DOHH2 (cell line): Measurements from ENCODE around the gene GMDS.

Source experiments
- H3F3A ChIP-seq: fragments of 200-600 bp; sonication (generic), shearing (Covaris generic); 2 replicates; pipeline ENCODE4 v1.6.0; 2016; ENCODE audit warnings: antibody characterized with exemption, mild to moderate bottlenecking; ENCODE audit not compliant: control insufficient read depth, insufficient read depth
- H3K27ac ChIP-seq: fragments of 200-600 bp; sonication (generic); 2 replicates; pipeline ENCODE4 v1.5.1; 2014; ENCODE audit warnings: low read depth, mild to moderate bottlenecking, low read length, moderate library complexity
- H3K27me3 ChIP-seq: fragments of 200-600 bp; sonication (generic); 2 replicates; pipeline ENCODE4 v1.6.1; 2014; ENCODE audit warnings: mild to moderate bottlenecking, low read length, mixed read lengths; ENCODE audit not compliant: control insufficient read depth
- H3K36me3 ChIP-seq: fragments of 200-600 bp; sonication (generic); 2 replicates; pipeline ENCODE4 v1.6.1; 2014; ENCODE audit warnings: mild to moderate bottlenecking, low read length, moderate library complexity, mixed read lengths; ENCODE audit not compliant: control insufficient read depth
- H3K4me1 ChIP-seq: fragments of 200-600 bp; sonication (generic); 2 replicates; pipeline ENCODE4 v1.6.1; 2014; ENCODE audit warnings: mild to moderate bottlenecking, low read length, mixed read lengths; ENCODE audit not compliant: control insufficient read depth
- H3K4me2 ChIP-seq: fragments of 200-600 bp; sonication (generic); 2 replicates; pipeline ENCODE4 v1.6.0; 2014; ENCODE audit warnings: mild to moderate bottlenecking, low read length, moderate library complexity
- H3K4me3 ChIP-seq: fragments of 200-600 bp; sonication (generic); 2 replicates; pipeline ENCODE4 v1.5.1; 2014; ENCODE audit warnings: mild to moderate bottlenecking, low read length, mixed read lengths
- H3K79me2 ChIP-seq: fragments of 200-600 bp; sonication (generic); 2 replicates; pipeline ENCODE4 v1.6.1; 2014; ENCODE audit warnings: mild to moderate bottlenecking, low read length, mixed read lengths; ENCODE audit not compliant: control insufficient read depth
- H3K9me2 ChIP-seq: fragments of 200-600 bp; sonication (generic); replicated peaks from 2 replicates; pipeline ENCODE4 v1.6.1; 2014; ENCODE audit warnings: mild to moderate bottlenecking, low read length, mixed read lengths; ENCODE audit not compliant: control insufficient read depth
- H3K9me3 ChIP-seq: fragments of 200-600 bp; sonication (generic); 2 replicates; pipeline ENCODE4 v1.6.1; 2014; ENCODE audit warnings: antibody characterized with exemption, low read length, mixed read lengths; ENCODE audit not compliant: control insufficient read depth, insufficient read depth
- H4K20me1 ChIP-seq: fragments of 200-600 bp; sonication (generic); 2 replicates; pipeline ENCODE4 v1.6.0; 2014; ENCODE audit warnings: low read depth, mild to moderate bottlenecking, antibody characterized with exemption, low read length, moderate library complexity; ENCODE audit not compliant: control insufficient read depth, insufficient read depth
- CTCF ChIP-seq: fragments of 200-600 bp; sonication (generic); IDR thresholded peaks from one replicate; pipeline ENCODE4 v1.5.1; 2014; ENCODE audit warnings: antibody characterized with exemption, mild to moderate bottlenecking, low read depth, low read length; ENCODE audit not compliant: poor library complexity, severe bottlenecking
- EZH2phosphoT487 ChIP-seq: fragments of 200-600 bp; sonication (generic); IDR thresholded peaks from 2 replicates; pipeline ENCODE4 v1.6.1; 2017; ENCODE audit warnings: borderline replicate concordance, mild to moderate bottlenecking, antibody characterized with exemption, low read length, moderate library complexity, mixed read lengths

Gene GMDS

GRCh38 chr6:1689141-1689540 lies 556.3 kb downstream of the GMDS start:
- H3K9me3 ChIP-seq, result no peaks in the 10 kb centered on the region
- no peaks in the 10 kb centered on the region for H4K20me1 ChIP-seq
- H3K9me2 ChIP-seq, result no peaks in the 10 kb centered on the region
- H3K36me3 ChIP-seq, result no peaks in the 10 kb centered on the region
- TF ChIP-seq EZH2phosphoT487 (no peak), CTCF (no peak)
- H3F3A ChIP-seq, result no peaks in the 10 kb centered on the region
- H3K4me2 ChIP-seq, result no peak overlapping the region
- H3K4me1 ChIP-seq, result no peaks in the 10 kb centered on the region
- no peak overlapping the region for H3K4me3 ChIP-seq
- H3K79me2 ChIP-seq, result no peaks in the 10 kb centered on the region
- no peaks in the 10 kb centered on the region for H3K27me3 ChIP-seq
- no peak overlapping the region for H3K27ac ChIP-seq

GRCh38 chr6:1688396-1688795 lies 557.0 kb downstream of the GMDS start:
- Histone ChIP-seq H3K9me3 (no peaks in the 10 kb centered on the region), H3K79me2 (no peaks in the 10 kb centered on the region), H4K20me1 (no peaks in the 10 kb centered on the region), H3F3A (no peaks in the 10 kb centered on the region), H3K27me3 (no peaks in the 10 kb centered on the region), H3K36me3 (no peaks in the 10 kb centered on the region), H3K4me2 (no peak overlapping the region), H3K27ac (no peak overlapping the region), H3K4me3 (no peak overlapping the region), H3K9me2 (no peaks in the 10 kb centered on the region), H3K4me1 (no peaks in the 10 kb centered on the region)
- TF ChIP-seq CTCF (no peak), EZH2phosphoT487 (no peak)

- H3K4me2 ChIP-seq, result no peak overlapping the region
- H3K9me2 ChIP-seq, result no peaks in the 10 kb centered on the region
- no peak overlapping the region for H3K27ac ChIP-seq
These were observed 558.0 kb downstream of the GMDS start for GRCh38 chr6:1687402-1687801.

More at GRCh38 chr6:1687402-1687801, 558.0 kb downstream of the GMDS start:
- no peaks in the 10 kb centered on the region for H3K4me1 ChIP-seq
- H3K9me3 ChIP-seq, result no peaks in the 10 kb centered on the region
- H3K79me2 ChIP-seq, result no peaks in the 10 kb centered on the region
- no peaks in the 10 kb centered on the region for H3K27me3 ChIP-seq
- no peaks in the 10 kb centered on the region for H4K20me1 ChIP-seq
- no peaks in the 10 kb centered on the region for H3K36me3 ChIP-seq
- no peak overlapping the region for H3K4me3 ChIP-seq
- TF ChIP-seq EZH2phosphoT487, result no peak
- no peak for TF ChIP-seq CTCF
- no peaks in the 10 kb centered on the region for H3F3A ChIP-seq
